GM21717 (cell line): ENCODE data around the gene ATRN.

Experiments used
- ATAC-seq: cut with Tn5 transposase; IDR thresholded peaks from one replicate; pipeline ENCODE4 v1.9.1; 2021; ENCODE audit warnings: mild to moderate bottlenecking, moderate library complexity; ENCODE audit not compliant: unreplicated experiment

ATRN gene

DNA sequence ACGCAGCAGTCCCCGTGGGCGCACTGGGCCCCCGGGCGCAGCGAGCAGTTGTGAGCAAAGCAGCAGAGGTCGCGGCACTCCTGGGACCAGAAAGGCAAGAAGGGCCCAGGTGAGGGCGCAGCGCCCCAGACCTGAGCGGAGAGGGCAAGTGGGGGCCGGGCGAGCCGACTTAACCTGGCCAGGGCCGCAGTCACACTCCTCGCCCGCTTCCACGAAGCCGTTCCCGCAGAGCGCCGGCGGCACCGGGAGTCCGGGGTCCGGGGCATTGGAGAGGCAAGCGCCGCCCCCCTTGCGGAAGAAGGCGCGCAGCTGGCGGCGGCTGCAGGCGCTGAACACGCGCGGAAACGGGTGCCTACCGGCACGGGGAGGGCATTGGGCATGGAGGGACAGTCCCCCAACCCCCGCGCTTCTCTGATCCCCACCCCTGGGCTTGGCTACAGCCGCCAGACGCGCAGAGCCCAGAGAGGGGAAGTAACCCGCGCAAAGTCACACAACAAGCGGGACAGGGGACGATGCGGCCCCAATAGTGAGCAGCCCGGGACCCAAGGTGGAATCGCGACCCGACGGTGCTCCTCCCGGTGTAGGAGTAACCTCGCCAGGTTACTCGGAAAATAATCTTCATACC is 201.8 kb downstream of the ATRN start:
- no peak for ATAC-seq

DNA sequence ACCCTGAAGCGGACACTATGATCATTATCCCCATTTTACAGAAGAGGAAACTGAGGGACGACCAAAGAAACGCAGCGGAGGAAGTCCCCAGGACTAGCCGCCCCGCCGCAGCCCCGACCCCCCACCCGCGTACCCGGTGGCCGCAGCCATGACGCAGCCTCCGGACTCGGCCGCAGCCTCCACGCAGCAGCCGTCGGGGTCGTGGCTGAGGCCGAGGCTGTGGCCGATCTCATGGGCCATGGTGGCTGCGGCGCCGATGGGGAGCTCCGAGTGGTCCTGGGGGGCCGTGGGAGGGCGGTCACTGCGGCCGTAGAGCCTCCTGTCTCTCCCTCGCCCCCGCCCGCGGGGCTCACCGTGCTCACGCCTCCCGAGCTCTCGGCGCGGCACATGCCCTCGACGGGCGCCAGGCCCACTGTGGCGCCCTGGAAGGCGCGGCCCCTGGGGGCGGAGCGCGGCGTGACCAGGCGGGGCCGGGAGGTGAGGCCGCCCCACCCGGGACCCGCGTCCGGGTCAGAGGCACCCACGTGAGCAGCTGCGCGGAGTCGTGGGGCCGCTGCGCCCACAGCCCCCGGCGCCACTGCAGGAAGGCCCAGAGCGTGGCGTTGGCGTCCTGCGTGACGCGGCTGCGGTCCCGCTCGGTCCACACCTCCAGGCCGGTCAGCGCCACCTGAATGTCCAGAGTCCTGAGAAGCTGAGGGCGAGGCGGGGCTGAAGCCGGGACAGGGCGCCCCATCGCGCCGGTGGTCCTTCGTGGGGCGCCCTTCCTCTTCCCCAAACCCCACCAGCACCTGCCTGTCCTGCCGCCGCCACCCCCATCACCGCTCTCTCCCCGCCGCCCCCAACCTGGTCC is 202.6 kb downstream of the ATRN start:
- no peak for ATAC-seq

DNA sequence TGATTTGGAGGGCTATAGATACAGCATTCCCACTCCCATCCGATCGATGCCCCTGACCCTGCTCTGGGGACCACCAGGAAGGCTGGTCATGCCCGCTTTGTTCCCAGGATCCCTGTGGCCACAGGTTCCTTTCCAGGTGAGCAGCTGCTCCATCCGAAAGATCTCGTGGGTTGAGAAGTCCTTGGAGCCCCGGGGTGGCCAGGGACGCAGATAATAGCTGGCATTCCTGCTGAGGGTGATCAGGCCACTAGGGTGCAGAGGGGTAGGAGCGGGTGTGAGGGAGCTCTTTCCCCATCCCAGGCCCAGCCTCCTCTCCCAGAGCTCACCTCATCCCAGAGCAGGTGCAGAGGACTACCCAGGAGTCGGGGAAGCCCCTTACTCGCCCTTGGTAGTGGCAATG is 203.6 kb downstream of the ATRN start:
- ATAC-seq, result no peak

DNA sequence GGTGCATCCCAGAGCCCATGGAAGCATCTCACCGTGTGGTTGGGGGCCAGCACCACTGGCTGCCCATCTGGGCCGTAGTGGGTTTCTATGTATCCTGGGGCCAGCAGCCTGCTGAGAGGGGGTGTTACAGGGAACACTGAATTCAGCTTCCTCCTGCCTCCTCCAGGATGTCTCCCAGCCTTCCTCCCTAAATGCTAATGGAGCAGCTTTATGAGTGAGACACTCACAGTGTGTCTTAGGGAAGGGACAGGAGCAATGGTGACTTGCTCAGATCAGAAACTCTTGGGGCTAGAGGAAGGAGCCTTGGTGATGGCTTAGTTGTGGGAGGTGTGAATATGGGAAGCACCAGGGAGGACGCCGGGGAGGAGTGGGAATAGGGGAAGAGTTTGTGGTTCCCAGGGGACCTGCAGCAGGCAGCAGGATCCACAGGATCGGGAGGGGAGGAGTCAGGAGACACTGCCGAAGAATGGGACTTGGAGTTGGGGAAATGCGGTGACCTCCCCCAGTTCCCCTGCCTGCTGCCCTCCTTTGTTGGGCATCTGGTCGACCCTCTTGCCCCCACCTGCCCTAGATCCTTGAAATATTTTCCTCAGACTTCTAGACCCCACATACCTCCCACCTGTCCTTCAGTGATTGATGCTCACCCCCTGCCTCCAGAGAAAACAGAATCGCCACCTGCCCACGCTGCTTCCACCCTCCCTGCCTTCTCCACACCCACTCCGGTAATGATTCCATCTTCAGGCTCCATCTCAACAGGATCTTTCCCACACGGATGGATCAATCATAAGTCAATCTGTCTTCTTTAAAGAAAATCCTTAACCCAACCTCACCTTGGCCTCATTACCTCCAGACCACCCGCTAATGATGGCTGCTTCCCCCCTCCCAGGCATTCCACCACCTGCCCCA is 204.4 kb downstream of the ATRN start:
- no peak for ATAC-seq

DNA sequence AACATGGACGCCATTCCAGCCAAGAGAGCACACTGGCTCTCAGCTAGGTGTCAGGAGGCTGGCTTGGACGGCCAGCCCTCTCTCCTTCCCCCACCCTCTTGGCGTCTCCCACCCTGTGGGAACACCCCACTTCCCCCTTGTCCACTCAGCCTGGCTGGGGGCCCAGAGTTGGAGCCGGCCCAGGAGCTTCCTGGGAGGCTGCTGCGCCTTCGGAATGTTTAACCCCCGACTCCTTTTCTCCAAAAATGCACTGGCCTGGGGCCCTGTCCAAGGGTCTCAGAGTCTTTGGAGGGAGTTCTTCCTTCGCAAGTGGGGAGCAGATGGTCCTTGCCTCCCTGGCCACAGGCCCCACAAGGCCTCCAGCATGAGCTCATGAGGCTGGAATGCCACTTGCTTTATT is 206.9 kb downstream of the ATRN start:
- ATAC-seq, result no peak

DNA sequence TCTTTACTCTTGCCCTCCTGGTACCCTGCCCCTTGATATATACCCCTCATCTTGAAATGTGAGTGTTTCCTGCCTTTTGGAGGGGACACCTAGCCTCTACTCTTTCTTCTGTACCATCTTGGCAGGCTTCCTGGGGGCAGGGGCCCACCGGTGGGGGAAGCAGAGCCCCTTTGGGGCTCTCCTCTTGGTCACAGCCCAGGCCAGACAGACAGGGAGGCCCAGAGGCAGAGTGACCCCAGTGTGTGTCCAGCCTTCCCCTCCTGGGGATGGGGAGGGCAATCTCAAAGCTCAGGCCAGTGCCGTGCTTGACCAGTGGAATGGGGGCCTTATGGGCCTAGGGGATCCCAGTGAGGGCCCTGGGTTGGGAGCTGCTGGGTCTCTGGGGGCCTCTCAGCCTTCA is 207.4 kb downstream of the ATRN start:
- ATAC-seq, result no peak

DNA sequence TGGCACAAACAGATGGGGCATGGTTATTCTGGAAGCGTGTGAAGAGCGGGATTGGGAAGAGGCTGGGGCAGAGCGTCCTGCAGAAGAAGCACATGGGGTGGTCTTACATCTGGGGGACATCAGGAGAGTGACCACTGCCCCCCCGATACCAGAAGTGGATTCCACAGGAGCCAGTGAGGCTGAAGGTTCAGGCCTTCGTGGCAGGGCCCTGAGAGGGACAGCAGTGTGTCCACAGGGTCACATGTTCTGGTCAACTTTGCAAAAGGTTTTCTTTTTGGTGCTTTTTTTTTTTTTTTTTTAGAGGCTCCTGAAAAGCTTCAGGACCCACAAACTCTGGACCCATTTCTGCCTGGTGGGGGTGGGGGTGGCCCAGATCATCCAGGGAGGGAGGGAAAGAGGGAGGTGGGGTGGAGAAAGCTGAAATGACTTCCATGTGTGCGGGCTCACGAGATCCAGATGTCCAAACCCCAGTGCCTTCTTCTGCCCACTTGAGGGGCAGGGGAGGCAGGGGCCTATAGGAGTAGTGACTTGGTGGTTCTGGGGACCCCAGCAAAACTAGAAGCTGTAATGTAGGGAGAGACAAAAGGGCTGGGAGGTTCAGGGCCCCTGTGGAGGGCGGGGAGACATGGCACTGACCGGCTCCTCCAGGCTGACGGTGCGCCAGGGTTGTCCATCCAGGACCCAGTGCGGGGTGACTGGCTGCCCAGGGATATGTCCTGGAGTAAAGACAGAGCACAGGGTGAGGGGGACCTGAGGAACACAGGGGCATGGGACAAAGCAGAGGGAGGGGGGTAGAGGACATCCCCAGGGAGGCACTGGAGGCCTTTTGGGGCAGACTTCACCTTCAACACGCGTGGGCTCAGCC is 208.3 kb downstream of the ATRN start:
- ATAC-seq, result no peak

DNA sequence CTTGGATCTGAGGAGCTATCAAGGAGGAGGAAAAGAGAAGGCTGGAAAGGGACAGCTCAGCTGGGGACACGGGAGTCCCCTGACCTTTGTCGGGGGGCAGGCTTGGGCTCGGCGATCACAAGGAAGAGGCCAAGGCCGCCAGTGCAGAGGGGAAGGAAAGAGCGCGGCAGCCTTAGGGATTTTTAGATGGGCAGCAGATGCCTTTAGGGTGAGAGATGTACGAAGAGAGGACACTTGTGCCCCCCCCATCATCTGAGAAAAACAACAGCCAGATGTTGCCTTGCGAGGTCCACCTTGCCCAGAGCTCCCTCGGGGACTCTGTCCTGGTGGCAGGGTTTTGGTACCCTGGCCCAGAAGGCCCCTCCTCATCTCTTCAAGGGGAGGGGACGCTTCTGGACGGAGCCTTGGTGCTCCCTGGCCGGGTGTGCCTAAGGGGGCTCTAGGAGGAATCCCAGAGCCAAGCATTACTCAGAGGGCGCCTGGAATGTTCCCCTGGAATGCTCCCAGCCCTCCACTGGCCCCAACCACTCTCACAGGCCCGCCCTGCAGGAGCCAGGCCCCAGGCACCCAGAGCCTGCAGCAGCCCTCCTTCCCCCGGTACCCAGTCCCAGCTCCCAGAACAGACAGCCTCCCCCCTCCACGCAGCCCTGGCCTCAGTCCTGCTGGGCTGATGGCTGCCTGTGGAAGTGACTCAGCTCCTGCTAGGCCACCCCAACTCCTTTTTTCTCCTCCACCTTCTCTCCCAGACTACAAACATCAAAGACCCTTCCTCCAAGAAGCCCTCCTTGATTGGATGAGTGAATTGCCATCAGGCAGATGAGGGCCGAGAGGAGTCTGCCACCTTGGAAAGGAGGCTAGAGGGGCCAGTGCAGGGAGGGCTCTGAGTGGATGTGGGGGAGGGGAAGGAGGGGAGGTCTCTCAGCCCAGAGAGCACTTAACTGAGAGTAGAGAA is 209.2 kb downstream of the ATRN start:
- no peak for ATAC-seq

DNA sequence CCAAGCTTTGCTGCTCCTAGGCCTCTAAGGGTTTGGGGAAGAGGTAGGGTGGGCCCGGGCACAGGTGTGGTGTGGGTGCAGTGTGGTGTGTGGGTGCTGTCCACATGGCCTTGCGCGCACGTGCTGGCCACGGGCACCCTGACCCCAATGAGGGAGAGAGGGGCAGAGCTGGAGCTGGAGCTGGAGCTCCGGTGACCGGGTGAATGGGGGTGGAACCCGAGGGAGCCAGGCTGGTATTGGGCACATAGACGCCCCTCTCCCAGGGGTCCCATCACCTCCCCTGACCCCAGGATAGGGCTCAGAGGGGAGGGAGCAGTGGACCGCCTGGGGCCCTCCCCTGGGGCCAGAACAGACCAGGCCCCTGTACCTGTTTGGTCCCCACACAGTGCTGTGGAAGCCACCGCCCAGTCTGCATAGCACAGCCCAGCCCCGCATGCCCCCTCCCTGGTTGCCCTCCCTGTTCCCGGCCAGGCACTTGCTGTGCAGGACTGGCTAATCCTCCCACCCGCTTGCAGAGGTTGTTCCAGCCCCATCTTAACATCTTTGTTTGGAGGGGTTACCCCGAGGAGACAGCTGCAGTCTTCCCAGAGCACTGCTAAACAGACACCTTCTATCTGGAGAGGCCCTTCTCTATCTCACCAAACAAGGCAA is 210.0 kb downstream of the ATRN start:
- ATAC-seq, result no peak

DNA sequence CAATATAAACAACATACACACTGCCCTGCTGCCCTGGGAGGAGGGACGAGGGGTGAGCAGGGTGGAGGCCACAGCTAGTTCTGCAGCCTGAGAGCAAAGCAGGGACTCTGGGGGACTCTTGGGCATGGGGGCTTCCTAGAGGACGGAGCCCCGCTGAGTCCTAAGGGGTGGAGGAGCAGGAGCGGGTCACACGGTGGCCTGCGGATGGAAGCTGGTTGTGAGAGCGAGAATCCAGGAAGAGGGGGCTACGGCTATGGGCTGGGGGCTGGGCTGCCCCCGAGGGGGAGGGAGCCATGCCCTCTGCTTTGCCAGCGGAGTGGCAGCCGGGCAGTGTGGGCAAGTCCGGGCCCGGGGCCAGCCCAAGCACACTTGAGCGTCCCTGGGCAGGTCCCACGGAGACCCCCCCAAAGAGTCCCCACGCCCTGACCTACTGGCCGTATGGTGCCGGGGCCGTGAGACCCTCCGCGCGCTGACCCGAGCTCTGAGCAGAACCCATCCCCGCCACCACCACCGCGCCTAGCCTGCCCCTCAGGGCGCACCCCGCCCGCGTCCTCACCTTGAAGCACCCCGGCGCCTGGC is 210.6 kb downstream of the ATRN start:
- ATAC-seq, result no peak

DNA sequence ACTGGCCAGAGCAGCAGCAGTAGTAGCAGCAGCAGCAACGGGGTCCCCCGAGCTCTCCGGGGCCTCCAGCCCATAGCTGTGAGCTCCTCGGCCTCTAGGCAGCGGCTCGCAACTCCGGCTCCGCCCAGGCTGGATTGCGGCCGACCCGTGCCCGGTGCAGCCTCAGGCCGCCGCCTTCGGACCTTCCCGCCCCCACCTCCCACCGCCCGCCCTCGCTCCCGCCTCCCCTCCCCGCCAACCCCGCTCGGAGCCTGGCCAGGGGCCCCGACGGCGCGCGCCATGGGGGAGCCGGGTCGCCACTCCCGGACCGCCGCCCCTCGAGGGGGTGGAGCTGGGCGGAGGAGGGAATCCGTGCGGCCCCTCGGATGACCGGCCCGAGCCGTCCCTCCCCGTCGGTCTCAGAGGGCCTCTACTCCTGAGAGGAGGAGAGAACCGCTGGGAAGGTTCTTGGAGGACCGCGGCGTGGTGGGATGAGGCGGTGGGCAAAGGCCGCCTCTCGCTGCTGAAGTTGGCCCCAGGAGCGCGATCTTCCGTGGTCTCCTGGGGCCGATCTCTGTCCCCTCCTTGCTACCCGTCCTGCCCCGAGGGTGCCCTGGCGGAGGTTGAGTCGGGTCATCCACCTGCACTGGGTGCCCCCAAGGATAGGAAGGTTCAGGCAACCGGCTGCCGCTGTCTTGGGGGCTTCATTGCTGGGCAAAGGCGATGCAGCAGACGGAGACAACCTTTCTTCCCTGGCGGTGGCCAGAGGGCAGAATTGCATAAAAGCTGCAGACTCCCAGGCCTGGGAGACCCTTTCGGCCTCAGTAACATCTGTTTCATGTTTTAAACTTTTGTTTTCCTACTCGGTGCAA is 211.3 kb downstream of the ATRN start, which contains the start of gene ADAM33:
ADAM33 (minus strand) TSS at position 80 of the 851 bp plus-strand sequence; CDS start at position 74, 6 bp downstream.
- no peak for ATAC-seq

DNA sequence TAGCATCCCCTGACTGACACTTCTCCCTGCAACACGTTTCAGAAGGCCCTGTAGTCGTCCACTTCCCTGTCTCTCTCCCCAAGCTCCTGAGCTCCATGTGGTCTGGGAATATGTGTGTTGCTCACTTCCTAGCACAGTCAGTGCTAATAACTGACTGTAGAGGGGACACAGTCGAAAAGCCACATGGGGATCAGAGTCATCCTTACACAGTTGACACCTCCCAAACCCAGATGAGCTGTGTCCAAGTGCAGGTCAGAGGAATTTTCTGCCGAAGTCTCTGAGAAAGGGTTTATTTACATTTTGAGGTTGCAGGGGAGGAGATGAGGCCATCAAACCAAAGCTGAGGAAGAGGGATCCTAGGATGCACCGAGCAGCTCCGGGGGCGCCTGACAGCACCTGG is 214.5 kb downstream of the ATRN start:
- no peak for ATAC-seq

DNA sequence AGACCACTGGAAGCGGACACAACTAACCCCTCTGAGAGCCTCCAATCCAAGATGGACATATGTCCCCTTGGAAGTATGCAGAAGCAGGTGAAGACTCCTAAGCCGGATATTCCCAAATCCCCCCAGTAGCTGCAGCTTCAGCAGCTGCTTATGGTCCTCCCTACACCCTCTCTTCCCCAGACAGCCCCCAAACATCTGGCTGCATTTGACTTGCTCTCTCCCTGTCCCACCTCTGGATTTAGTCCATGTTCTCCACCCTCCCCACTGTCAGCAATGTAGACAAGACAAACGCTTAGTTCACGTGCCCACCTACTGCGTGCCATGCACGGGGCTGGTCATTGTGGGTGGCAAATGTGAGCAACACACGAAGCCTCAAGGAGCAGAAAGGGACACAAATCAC is 215.6 kb downstream of the ATRN start:
- no peak for ATAC-seq

DNA sequence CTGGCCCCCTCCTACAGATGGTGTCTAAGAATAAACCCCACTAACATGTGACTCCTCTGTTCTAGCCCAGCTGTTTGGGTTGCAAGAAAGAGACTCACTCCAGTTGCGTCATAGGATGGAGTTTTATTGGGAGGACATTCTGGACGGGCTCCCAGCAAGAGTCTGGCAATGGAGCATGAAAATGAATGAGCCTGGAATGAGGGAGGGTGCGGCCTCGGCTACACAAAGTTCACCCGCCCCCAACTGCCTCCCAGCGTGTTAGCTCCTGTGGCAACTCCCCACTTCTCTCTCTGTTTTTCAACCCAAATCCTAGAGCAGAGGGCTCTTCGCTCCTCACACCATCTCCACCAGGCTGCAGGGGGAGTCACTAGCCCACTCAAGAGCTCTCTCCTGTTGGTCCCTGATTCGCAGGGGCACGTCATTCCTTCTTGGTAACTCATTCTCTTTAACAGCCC is 216.1 kb downstream of the ATRN start:
- no peak for ATAC-seq

DNA sequence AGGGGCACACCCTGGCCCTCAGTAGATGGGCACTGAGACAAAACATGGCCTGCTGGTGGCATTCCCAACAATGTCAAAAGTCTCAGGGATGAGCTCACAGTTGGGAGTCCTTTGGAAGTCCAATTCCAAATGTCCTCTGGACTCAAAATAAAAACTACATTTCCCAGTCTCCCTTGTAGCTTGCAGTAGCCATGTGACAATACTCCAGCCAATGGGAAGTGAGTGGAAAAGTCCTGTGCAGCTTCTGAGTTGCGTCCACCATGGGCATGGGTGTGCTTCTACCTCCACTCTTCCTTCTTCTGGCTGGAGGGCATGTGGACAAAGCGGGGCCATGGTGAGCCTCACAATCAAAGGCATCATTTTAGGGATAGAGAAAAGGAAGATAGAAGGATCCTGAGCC is 216.8 kb downstream of the ATRN start:
- ATAC-seq, result no peak

DNA sequence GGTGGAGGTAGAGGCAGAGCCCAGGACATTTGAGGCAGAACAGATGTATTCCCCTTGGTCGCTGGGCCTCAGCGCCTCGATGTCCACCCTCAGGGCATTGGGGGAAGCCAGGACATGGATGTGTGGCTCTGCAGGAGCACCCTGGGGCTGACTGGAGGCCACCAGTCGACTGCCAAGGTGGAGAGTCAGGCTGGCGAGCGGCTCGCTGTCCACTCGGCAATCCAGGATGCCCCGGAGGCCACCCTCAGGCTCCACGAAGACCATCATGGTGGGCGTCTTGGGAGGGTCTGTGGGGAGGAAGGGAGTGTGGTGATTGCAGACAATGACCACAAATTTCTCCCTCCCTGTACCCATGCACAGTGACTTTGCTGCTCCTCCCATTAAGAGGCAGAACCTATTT is 219.2 kb downstream of the ATRN start:
- ATAC-seq, result no peak

DNA sequence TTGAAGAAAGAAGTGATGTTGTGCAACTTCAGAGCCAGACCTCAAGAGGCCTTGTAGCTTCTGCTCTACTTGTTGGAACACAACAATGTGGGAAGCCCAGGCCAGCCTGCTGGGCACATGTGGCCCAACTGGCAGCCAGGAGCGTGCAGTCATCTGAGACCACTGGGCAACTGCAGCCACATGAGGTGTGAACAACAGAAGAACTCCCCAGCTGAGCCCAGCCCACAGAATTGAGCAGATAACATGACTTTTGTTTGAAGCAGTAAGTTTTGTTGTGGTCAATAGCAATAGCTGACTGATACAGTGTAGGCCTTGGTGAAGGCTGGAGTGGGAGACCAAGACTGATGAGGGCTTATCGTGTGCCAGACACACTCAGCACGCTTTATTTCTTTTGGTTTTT is 219.6 kb downstream of the ATRN start:
- ATAC-seq, result no peak

DNA sequence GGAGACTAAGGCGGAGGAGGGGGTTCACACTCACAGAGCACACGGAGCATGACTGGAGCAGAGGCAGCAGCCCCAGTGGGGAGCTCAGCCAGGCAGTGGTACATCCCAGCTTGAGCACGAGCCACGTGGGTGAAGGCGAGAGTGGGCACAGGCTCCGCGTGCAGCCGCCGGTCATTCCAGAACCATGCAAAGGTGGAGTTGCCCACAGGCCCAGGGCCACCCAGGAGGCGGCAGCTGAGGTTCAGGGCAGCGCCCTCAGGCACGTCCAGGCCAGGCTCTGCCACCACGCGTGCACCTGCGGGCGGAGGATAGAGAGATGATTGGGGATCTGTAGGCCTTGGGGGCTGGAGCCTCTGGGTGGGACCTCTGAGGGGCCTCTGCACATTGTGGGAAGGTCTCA is 220.5 kb downstream of the ATRN start:
- no peak for ATAC-seq
